ENCODE measurements around the gene ABCE1.

GRCh38 chr4:145066063-145066501 lies 32.0 kb upstream of the ABCE1 start:
- TF ChIP-seq, protein P1, sequence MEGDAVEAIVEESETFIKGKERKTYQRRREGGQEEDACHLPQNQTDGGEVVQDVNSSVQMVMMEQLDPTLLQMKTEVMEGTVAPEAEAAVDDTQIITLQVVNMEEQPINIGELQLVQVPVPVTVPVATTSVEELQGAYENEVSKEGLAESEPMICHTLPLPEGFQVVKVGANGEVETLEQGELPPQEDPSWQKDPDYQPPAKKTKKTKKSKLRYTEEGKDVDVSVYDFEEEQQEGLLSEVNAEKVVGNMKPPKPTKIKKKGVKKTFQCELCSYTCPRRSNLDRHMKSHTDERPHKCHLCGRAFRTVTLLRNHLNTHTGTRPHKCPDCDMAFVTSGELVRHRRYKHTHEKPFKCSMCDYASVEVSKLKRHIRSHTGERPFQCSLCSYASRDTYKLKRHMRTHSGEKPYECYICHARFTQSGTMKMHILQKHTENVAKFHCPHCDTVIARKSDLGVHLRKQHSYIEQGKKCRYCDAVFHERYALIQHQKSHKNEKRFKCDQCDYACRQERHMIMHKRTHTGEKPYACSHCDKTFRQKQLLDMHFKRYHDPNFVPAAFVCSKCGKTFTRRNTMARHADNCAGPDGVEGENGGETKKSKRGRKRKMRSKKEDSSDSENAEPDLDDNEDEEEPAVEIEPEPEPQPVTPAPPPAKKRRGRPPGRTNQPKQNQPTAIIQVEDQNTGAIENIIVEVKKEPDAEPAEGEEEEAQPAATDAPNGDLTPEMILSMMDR (IDR thresholded peaks at IDR 0.05) = no peak
- no peak for TF ChIP-seq POLR2A (IDR thresholded peaks at IDR 0.05)

Measured in heart left ventricle (tissue), 13 donors.